Esophagus muscularis mucosa (tissue), 4 donors: ENCODE measurements around the gene GPR180. TPM values are rescaled to one million over a fixed set of nuclear protein-coding genes. Genes with fewer than 3 reads are reported as not detected.
A peak's percentile ranks its signal among the peaks of the same experiment; 100 is the strongest.

Source experiments
- DNase-seq: peaks from one replicate; pipeline ENCODE4 v3.0.0-alpha.2; 2017; ENCODE audit errors: extremely low spot score
- H3K27ac ChIP-seq, 4 donors: fragments of 200-600 bp; sonication (generic); replicated peaks in 1 of 4; 1 replicate in 3 of 4; 2 replicates in 1 of 4; pipeline ENCODE4 v1.5.1; 2016 to 2019; ENCODE audit warnings: mild to moderate bottlenecking in 1 of 4
- H3K27me3 ChIP-seq, 4 donors: fragments of 200-600 bp; sonication (generic); one replicate each; pipeline versions ENCODE4 v1.5.1 to v1.6.0; 2016 to 2019
- H3K36me3 ChIP-seq, 4 donors: fragments of 200-600 bp; sonication (generic); one replicate each; pipeline ENCODE4 v1.5.1; 2016 to 2019
- H3K4me1 ChIP-seq, 4 donors: fragments of 200-600 bp; sonication (generic); one replicate each; pipeline ENCODE4 v1.5.1; 2016 to 2019
- H3K4me3 ChIP-seq, 4 donors: fragments of 200-600 bp; sonication (generic); 1 replicate in 2 of 4; 2 replicates in 2 of 4; pipeline ENCODE4 v1.5.1; 2016 to 2019; ENCODE audit warnings: mild to moderate bottlenecking in 4 of 4, moderate library complexity in 1 of 4
- H3K9me3 ChIP-seq, 4 donors: fragments of 200-600 bp; sonication (generic); 1 replicate in 3 of 4; 2 replicates in 1 of 4; pipeline ENCODE4 v1.5.1; 2016 to 2019
- CTCF ChIP-seq, 3 experiments: fragments of 200-600 bp in 2 of 3; fragments of 450-650 bp in 1 of 3; sonication (generic) in 2 of 3; IDR thresholded peaks; one replicate each; pipeline ENCODE4 v1.5.1; 2017 to 2019; ENCODE audit warnings: antibody characterized with exemption in 3 of 3, mild to moderate bottlenecking in 2 of 3, moderate library complexity in 1 of 3
- EP300 ChIP-seq: sonication (generic); formaldehyde crosslinking; IDR thresholded peaks from one replicate; pipeline ENCODE4 v1.6.1; 2017; ENCODE audit warnings: antibody characterized with exemption
- POLR2A ChIP-seq: fragments of 450-650 bp; IDR thresholded peaks from one replicate; pipeline ENCODE4 v1.6.1; 2017; ENCODE audit warnings: antibody characterized with exemption, moderate library complexity, mild to moderate bottlenecking, low read depth
- POLR2AphosphoS5 ChIP-seq, 2 donors: sonication (generic); formaldehyde crosslinking; IDR thresholded peaks; one replicate each; pipeline ENCODE4 v1.6.1; 2017; ENCODE audit warnings: antibody characterized with exemption in 2 of 2
- WGBS: methylation state at CpG from one replicate; pipeline ENCODE4 v1.1.5; 2018; 5-methylcytosine and 5-hydroxymethylcytosine counted together
- intact Hi-C: fragments of 100-400 bp; cut with DNase I; formaldehyde crosslinking; loops from one replicate; pipeline ENCODE4 v1.15.1; 2023
- total RNA-seq, 4 donors: library from RNA; depleted of rRNA; stranded (reverse); fragments of >200 nt; gene quantifications; one replicate each; pipeline versions ENCODE4 v1.1.0 to v1.2.1, GENCODE V29; 2016

GPR180 gene
- total RNA-seq, 4 donors from 2014 or later = 2.7 to 4.7 (median 4.4) TPM

- Histone ChIP-seq H3K27ac (no peak overlapping the region), H3K4me3 (no peak overlapping the region), H3K9me3 (no peaks in the 10 kb centered on the region), H3K4me1 (no peaks in the 10 kb centered on the region), H3K36me3 (no peaks in the 10 kb centered on the region), H3K27me3 (no peaks in the 10 kb centered on the region)
- no peak for DNase-seq
- 60% methylated on average over 3 of the region's 3 CpGs for WGBS
- TF ChIP-seq POLR2AphosphoS5 (IDR thresholded peaks at IDR 0.05) (no peak), EP300 (no peak), CTCF (IDR thresholded peaks at IDR 0.05) (no peak), POLR2A (no peak)
- intact Hi-C loops = no loop called here
Measured at GRCh38 chr13:94556621-94557020, 45.0 kb upstream of the GPR180 start.

GRCh38 chr13:94557684-94558235 lies 43.9 kb upstream of the GPR180 start:
- H3K9me3 ChIP-seq = no peaks in the 10 kb centered on the region
- intact Hi-C loops = no loop called here

GRCh38 chr13:94558716-94559115 lies 42.9 kb upstream of the GPR180 start:
- TF ChIP-seq CTCF (IDR thresholded peaks at IDR 0.05) (no peak), POLR2AphosphoS5 (IDR thresholded peaks at IDR 0.05) (no peak), EP300 (no peak), POLR2A (no peak)
- no peaks in the 10 kb centered on the region for H3K9me3 ChIP-seq
- peaks cover 0 to 6% (median 0%) of the 10 kb centered on the region in 4 donors for H3K36me3 ChIP-seq
- intact Hi-C loops = no loop called here
- H3K27me3 ChIP-seq = no peaks in the 10 kb centered on the region
- DNase-seq = peak; percentile 74
- 82% methylated on average over 6 of the region's 6 CpGs for WGBS
- H3K27ac ChIP-seq = no peak overlapping the region
- no peak overlapping the region for H3K4me3 ChIP-seq
- H3K4me1 ChIP-seq = no peaks in the 10 kb centered on the region

More at GRCh38 chr13:94557684-94558235, 43.9 kb upstream of the GPR180 start:
- no peaks in the 10 kb centered on the region for H3K4me1 ChIP-seq
- no peaks in the 10 kb centered on the region for H3K36me3 ChIP-seq
- H3K27ac ChIP-seq = no peak overlapping the region
- whole genome bisulfite sequencing = 80% methylated on average over 5 of the region's 5 CpGs
- no peak overlapping the region for H3K4me3 ChIP-seq
- no peaks in the 10 kb centered on the region for H3K27me3 ChIP-seq
- TF ChIP-seq CTCF (IDR thresholded peaks at IDR 0.05) = no peak
- no peak for DNase-seq

- intact Hi-C loops = no loop called here
- no peaks in the 10 kb centered on the region for H3K9me3 ChIP-seq
- 81% methylated on average over 6 of the region's 6 CpGs for WGBS
- TF ChIP-seq POLR2A = no peak
- H3K27me3 ChIP-seq = no peaks in the 10 kb centered on the region
- no peak overlapping the region for H3K4me3 ChIP-seq
- no peaks in the 10 kb centered on the region for H3K4me1 ChIP-seq
- H3K36me3 ChIP-seq = peaks cover 0 to 6% (median 0%) of the 10 kb centered on the region in 4 donors
- DNase-seq = no peak
- no peak overlapping the region for H3K27ac ChIP-seq
Measured at GRCh38 chr13:94559222-94559795, 42.3 kb upstream of the GPR180 start.

- 66% methylated on average over 2 of the region's 2 CpGs for WGBS
- intact Hi-C loops = no loop called here
- H3K36me3 ChIP-seq = peaks cover 0 to 6% (median 0%) of the 10 kb centered on the region in 4 donors
Measured at GRCh38 chr13:94560116-94560515, 41.5 kb upstream of the GPR180 start.

More at GRCh38 chr13:94560116-94560515, 41.5 kb upstream of the GPR180 start:
- Histone ChIP-seq H3K9me3 (no peaks in the 10 kb centered on the region), H3K4me3 (no peak overlapping the region), H3K4me1 (no peaks in the 10 kb centered on the region), H3K27ac (no peak overlapping the region), H3K27me3 (no peaks in the 10 kb centered on the region)
- TF ChIP-seq POLR2A (no peak), CTCF (IDR thresholded peaks at IDR 0.05) (no peak), POLR2AphosphoS5 (IDR thresholded peaks at IDR 0.05) (no peak), EP300 (no peak)
- DNase-seq = no peak
